Measurements from ENCODE around the gene TOP3B.

- TF ChIP-seq CTCF (IDR thresholded peaks at IDR 0.05) (no peak), EP300 (IDR thresholded peaks at IDR 0.05) (no peak)
Observed at GRCh38 chr22:21933413-21933812, 49.2 kb downstream of the TOP3B start.
